NCI-H345 treated with DMSO at 0.1 percent for 48 hours (cell line): ENCODE data around the gene OR52A1.
"Not testable (repeated sequence)": the region's sequence is repeated elsewhere in the genome, so short reads cannot be mapped to it uniquely, and the experiment has no call there.

Experiments used
- DNase-seq: peaks from one replicate; lab custom pipeline; 2025; ENCODE audit not compliant: unreplicated experiment; lab: John Stamatoyannopoulos, UW

OR52A1 gene

DNA sequence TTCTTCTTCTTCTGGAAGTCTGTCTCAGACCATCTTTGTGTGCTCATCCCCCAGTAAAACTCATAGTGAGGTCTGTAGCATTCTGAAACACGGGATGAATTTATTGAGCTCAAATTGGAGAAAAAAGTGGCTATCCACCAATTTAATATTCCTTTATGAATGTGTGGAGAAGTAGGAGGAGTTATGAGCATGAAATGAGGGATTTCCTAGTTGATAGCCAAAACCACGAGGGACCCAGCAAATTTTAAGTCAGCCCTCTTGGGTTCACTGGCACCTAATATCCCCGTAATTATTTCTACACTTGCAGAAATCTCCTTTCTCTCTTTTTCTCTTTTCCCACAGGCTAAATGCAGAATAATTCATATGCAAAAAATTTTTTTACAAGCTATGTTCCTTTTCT is at the start of gene OR52A1:
OR52A1 (minus strand) TSS at position 101 of the 400 bp plus-strand sequence. CDS start 2,388 bp downstream, outside the sequence.
- no peak for DNase-seq

DNA sequence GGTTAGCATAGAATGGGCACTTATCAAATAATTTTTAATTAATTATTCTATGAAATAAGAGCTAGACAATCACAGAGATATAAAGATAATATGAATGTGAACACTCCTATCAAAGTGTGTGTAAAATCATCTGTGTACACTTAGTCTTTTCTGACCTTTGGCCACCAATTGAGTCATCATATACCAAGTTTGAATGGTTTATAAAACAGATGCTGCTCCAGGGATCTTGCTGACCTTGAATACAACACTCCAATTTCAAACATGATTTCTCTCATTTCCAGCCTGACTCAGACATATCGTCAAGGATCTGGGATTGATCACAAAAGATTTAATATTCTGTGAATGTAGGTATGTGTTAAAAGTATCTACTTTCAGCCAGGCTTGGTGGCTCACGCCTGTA is 48.8 kb upstream of the OR52A1 start:
- DNase-seq: no peak

DNA sequence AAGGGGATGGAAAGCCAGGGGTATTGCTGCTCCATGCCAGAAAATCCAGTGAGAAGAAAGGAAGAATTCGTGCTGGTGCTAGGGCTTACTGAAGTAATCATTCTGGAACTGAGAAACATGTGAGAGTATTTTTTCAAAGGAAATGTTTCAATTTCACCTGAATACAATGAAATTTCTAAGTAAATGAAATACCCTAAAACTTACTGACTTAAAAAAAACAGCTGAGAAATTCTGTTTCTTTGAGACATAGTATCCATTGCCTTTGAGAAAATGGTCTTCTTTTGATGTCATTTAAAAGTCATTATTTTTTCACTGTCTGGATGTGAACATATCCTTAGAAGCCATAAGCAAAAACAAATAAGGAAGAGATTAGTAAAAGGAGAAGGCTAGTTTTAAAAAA is 46.0 kb upstream of the OR52A1 start, which contains the start of gene OR51V1:
OR51V1 (minus strand) TSS at position 101 of the 400 bp plus-strand sequence; CDS start at position 101, 0 bp downstream.
- no peak for DNase-seq

DNA sequence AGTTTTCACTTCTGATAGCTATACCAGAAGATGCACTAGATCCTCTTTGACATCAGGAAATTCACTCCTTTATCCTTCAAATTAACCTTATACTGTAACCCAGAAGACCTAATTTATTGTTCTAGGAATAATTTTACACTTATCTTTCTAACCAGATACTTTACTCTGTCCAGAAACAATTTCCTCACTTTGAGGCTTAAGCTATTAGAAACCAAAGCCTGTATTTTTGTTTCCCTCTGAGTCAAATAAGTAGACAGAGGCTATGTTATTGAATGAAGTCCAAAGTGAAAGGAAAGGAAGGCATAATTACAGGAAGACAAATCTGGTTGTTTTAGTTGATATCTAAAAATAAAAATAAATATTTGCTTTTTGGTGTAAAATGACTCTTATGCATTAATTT is 43.7 kb upstream of the OR52A1 start:
- no peak for DNase-seq

DNA sequence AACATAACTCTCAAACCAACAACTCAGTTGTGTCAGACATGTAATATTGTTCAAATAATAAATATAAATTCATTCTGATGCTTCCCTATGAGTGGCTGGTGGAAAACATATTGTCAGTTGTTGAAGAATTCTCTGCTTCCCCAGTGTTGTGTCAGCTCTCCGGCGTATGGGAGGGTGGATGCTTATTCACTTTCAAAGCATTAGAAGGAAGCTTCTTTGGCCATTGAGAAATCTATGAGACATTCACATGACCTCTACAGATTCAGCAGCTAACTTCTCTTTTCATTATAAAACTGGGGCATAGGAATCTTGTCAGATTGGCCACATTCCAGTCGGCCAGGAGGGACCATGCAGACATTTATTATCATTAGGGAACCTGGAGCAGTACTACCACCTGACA is 43.0 kb upstream of the OR52A1 start:
- no peak for DNase-seq

DNA sequence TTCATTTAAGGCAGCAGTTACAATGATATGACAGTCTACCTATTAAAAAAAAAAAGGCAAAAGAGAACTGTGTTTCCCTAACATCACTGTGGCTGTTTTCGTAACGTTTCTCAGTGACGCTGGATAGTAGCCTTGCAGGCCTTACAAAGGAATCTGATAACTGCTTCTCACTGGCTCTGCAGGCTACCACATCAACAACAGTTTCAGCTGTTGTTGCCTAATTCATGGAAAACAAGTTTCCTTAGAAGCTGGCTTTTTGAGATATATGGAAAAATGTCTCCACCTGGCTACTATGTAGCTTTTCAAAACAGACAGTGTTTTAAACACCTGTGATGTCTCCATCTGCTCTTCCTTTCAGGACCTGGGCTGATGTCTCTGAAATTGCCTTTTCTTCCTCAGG is 42.2 kb upstream of the OR52A1 start:
- DNase-seq: no peak

DNA sequence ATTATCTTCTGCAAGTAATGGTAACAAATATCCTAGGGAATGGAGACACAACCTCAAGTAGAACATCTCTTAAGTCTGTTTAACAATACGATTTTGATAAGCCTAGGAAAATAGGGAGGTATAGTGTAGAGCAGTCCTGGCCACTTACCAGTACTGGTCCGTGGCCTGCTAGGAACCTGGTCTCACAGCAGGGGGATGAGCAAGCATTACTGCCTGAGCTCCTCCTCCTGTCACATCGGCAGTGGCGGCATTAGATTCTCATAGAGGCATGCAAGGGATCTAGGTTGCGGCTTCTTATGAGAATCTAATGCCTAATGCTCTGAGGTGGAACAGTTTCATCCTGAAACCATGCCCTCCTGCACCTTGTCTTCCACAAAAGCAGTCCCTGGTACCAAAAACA is 41.5 kb upstream of the OR52A1 start:
- DNase-seq: no peak

DNA sequence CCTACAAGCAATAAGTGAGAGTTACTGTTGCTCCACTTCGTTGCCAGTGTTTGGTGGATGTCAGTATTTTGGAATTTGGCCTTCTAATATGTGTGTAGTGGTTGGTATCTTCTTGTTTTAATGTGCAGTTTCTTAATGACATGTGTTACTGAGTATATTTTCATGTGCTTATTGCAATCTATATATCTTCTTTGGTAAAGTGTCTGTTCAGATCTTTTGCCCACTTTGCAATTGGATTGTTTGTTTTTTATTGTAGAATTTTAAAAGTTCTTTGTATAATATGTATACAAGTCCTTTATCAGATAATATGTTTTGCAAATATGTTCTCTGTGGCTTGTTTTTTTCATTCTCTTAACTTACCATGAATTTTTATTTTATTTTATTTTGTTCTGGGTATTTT is 38.2 kb upstream of the OR52A1 start:
- DNase-seq: no peak

DNA sequence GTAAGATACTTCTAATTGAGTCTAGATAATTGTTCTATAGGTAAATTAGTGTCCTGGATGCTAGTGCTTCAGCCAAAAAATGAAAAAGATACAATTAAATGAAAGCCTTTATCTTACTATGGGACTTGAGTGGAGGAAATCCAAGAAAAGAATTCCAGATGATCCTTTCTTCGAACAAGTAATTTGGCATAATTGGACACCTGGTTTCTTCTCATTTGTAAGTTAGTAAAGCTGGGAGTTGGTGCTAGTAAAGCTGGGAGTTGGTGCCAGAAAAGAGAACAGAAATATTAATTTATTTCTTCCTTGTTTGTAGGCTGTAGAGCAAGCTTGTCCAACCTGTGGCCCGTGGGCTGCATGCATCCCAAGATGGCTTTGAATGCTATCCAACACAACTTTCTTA is 33.6 kb upstream of the OR52A1 start:
- no peak for DNase-seq

DNA sequence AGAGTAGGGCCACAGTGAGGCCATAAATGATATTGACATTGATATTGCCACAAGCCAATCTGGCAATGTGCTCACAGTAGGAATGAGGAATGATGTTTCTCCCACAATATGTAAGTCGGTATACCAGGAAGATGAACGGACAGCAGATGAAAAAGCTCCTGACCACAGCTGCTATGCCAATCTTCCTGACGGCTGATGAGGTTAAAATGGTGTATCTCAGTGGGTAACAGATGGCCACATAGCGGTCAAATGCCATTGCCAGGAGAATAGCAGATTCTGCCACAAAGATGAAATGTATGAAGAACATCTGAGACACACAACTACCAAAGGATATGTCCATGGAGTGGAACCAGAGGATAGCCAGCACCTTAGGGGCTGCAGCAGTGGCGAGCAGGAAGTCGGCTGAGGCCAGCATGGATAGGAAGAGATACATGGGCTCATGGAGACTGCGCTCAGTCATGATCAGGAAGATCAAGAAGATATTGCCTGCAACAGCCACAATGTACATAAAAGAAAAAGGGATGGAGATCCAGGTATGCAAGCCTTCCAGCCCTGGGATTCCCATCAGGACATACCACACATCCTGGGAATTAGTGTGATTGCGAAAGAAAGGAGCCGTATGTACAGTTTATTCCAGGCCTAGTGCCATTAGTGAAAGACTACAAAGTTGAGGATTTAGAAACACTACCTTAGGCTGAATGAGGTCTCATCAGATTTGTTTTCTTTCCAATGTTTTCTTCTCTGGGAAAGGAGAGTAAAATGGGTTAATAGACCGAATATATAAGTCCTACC is 23.7 kb upstream of the OR52A1 start:
- DNase-seq: no peak

DNA sequence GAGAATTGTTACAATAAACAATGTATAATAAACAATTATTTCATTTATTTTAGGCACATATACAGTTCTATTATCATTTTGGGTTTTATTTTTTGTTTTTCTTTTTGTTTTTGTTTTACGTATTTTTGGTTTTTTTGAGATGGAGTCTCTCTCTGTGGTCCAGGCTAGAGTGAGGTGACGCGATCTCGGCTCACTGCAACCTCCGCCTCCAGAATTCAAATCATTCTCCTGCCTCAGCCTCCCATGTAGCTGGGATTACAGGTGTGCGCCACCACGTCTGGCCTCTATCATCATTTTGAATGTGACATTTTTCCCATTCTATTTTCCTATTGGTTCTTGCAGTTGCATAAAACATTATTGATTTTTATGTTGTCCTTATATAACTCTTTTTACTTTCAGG is 20.4 kb upstream of the OR52A1 start:
- DNase-seq: no peak

DNA sequence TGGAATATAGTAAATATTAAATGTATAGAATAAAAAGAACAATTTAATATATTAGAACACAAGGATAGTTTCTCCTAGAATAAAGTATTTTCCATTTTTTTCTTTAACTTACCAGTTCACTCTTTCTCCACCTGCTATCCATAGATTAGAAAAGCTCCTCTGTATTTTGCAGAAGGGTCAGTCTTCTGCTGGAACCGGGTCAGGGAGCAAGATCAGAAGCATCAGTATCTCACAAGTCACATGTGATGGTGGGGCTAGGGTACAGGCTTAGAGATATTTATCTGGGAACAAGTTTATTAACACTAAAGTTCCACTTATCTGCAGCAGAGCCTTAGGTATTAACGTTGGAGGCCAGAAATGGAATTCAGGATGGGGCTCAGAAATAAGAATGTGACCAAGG is 17.3 kb upstream of the OR52A1 start:
- DNase-seq: no peak

DNA sequence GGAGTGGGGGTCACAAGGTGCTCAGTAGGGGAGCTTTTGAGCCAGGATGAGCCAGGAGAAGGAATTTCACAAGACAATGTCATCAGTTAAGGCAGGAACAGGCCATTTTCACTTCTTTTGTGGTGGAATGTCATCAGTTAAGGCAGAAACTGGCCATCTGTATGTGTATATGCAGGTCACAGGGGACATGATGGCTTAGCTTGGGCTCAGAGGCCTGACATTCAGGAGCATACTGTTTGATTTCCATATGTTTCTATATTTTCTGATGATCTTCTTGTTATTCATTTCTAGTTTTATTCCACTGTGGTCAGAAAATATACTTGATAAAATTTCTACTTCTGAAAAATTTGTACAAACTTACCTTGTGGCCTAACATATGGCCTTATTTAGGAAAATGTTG is 11.3 kb upstream of the OR52A1 start:
- not testable (repeated sequence) for DNase-seq

DNA sequence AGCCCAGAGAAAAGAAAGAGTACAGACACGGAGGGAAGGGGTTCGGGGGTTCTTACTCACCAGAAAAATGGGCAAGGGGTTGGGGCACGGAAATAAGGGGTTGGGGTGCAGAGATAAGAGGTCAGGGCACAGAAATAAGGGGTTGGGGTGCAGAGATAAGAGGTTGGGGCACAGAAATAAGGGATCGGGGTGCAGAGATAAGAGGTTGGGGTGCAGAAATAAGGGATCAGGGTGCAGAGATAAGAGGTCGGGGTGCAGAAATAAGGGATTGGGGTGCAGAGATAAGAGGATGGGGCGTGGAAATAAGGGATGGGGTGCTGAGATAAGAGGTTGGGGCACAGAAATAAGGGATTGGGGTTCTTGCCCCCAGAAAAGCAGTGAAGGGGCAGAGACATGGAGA is 10.2 kb upstream of the OR52A1 start:
- not testable (repeated sequence) for DNase-seq

DNA sequence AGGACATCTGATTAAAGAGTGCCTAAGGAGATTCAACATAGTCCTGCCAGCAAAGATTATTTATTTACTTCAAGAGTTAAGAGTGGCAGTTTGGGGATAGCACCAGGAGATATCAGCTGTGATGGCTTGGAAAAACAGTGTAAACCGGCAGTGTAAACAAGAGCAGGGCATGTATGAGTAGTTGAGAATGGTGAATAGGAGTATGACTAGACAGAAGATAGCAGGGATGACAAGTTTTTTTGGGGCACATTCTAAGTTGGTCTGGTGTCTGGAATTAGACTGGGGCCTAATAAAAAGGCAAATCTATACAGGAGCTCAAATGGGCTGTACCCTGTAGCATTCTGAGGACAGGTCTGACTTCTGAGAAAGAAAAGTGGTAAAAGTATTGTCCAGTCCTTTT is 6.5 kb upstream of the OR52A1 start:
- not testable (repeated sequence) for DNase-seq

DNA sequence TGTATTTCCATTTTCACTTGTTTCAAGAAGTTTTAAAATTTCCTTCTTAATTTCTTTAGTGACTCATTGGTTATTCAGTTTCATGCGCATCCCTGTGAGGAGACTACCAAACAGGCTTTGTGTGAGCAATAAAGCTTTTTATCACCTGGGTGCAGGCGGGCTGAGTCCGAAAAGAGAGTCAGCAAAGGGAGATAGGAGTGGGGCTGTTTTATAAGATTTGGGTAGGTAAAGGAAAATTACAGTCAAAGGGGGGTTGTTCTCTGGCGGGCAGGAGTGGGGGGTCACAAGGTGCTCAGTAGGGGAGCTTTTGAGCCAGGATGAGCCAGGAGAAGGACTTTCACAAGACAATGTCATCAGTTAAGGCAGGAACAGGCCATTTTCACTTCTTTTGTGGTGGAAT is 5.7 kb upstream of the OR52A1 start:
- not testable (repeated sequence) for DNase-seq

DNA sequence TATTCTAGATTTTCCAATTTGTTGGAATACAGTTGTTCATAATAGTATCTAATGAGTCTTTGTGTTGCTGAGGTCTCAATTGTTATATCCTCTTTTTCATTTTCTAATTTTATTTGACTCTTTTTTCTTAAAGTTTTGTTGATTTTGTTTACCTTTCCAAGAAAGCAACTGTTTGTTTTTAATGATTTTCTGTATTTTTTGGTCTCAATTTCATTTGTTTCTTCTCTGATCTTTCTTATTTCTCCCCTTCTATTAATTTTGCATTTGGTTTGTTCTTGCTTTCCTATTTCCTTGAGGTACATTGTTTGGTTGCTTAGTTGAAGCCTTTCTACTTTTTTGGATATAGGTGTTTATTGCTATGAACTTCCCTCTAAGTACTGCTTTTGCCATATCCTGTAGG is 5.2 kb upstream of the OR52A1 start:
- no peak for DNase-seq

DNA sequence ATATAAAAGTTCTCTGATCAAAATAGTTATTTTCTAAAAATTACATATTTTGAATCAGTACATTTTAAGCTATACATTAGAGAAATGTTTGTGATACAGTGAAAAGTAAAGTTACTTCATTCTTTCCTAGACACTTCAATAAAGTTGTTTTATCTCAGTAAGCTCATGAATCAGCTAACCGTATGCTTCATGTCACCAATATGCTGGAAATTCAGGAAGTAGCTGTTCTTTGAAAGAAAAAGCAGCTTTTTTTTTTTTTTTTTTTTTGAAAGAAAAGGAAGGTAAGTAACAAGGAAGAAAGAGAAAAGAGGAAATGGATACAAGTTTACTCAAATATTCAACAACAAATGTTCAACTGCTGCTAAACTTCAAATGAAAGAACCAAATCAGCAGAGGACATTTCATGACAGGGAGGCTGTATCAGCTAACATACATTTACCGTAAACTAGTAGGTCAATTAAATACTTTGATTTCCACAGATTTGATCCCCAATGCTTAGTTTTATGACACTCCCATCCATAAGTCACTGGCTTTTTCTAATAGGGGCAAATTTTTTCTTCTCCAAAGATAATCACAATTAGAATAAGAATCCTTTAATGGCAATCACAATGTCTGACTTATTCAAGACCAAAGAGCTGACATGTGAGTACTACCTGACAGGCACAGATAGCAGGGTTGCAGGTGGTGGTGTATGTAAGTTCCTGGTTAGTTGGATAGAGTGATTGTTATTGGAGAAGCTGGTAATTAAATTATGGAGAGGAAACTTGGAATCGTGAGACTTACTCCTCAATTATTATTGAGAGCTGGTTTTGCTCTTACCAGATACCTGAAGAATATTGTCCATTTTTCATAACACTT is 754 bp downstream of the OR52A1 start:
- DNase-seq: no peak

DNA sequence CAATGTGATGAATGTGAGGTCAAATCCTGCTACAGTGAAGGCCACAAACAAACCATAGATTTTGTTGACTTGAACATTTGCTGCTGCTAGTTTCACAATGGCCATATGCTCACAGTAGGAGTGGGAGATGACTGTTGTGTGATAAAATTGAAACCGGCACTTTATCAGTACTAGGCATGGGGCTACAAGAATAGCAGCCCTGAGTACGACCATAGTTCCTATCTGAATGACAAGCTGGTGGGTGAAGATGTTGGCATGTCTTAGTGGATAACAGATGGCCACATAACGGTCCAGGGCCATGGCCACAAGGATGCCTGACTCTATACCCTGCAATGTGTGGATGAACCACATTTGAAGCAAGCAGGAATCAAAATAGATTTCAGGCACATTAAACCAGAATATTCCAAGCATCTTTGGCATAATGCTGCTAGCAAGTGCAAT is 2.8 kb downstream of the OR52A1 start:
- no peak for DNase-seq

DNA sequence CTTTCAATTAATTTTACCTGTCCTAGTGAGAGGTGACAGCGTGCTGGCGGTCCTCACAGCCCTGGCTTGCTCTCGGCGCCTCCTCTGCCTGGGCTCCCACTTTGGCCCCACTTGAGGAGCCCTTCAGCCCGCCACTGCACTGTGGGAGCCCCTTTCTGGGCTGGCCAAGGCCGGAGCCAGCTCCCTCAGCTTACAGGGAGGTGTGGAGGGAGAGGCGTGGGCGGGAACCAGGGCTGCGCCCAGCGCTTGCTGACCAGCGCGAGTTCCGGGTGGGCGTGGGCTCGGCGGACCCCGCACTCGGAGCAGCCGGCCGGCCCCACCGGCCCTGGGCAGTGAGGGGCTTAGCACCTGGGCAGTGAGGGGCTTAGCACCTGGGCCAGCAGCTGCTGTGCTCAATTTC is 10.4 kb downstream of the OR52A1 start:
- not testable (repeated sequence) for DNase-seq

DNA sequence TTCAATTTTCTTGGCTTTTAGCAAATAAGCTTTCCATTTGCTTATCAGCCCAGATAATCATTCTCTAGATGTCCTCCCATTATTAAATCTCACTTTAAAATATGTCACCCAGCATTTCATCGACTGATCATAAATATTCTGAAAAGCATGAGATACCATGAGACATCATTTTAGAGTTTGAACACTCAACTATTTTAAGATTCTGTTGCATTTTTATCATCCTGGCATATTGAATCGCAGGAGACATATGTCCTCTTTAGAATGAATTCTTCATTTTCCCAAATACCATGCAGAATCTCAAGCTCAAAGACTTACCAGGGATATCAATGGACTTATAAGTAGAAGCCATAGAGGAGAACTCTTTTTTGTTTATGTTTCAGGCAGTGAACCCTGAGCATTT is 16.6 kb downstream of the OR52A1 start, which contains the start of gene OR52A5:
OR52A5 (minus strand) TSS at position 361 of the 400 bp plus-strand sequence. CDS start 5,714 bp downstream, outside the sequence.
- DNase-seq: no peak

DNA sequence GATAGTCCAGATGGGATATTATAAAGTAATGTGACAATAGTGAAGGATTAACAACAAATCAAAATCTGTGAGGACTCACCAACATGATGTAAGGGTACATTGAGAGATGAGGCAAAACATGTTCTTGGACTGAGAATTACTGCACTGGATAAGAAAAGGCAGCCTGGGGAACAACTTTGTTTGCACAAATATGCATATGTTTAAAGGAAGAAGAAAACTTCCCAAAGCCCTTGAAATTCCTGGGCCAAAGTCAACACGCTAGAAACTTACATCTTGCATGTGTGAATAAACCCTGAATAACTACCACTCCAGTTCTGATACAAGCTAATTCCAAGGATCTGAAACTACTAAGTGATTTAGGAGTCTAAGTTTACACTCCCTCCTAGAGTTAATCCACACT is 17.5 kb downstream of the OR52A1 start:
- no peak for DNase-seq
